NCI-H510A treated with DMSO at 0.1 percent for 48 hours (cell line): Measurements from ENCODE around the gene TMEM38B.
"Not testable (repeated sequence)": the region's sequence is repeated elsewhere in the genome, so short reads cannot be mapped to it uniquely, and the experiment has no call there.

ENCODE experiments used
- DNase-seq: peaks from one replicate; lab custom pipeline; 2025; lab: John Stamatoyannopoulos, UW

Gene TMEM38B

DNA sequence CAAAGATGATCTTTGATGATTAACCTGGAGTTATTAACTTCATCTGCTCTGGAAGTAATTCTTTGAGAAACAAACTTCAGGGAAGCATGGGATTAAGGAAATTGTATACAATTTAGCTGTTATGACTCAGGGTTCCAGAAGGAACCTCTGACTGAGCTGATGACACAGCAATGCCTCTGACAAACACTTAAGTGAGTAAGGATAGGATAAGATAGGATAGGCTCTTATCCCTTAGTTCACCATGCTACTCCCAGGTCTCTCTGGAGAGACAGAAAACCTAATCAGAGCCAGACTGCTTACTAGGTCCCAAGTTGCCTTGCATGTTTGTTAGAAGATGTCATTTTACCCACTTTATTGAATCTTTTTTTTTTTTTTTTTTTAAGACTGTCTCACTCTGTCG lies 12.6 kb upstream of the TMEM38B start:
- no peak for DNase-seq

DNA sequence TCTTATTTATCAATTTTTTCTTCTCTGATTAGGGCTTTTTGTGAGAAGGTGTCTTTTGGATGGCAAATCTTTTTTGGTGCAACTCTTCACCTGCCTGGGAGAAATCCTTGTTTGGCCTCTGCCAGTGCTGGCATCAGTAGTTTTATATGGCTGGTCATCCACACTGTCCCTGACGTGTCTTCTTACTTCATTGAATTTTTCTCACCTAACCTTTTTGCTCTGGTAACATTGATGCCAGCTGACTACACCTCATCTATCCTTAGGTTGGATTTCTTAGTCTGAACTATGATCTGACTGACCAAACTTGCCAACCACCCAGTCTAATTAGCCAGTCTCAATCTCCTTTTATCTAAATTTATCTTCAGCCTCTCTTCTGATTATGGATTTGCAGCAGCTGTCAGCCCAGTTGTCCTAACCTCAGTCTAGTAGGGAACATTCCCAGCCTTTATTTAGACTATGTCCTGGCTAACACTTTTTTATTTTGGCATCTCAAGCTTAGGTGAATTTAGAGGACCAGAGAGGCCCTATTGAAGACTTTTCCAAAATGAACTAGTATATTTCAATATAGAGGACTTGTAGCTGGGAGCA lies 10.6 kb upstream of the TMEM38B start:
- no peak for DNase-seq

DNA sequence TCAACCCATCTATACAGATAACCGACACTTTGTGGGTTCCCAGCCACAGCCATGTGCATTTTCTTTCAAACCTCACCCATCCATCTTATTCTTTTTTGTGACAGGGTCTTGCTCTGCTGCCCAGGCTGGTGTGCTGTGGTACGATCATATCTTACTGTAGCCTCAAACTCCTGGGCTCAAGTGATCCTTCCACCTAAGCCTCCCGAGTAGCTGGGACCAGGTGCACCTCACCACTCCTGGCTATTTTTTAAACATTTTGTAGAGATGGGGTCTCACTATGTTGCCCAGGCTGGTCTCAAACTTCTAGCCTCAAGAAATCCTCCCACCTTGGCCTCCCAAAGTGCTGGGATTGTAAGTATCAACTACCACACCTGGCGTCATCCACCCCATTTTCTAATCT lies 7.4 kb upstream of the TMEM38B start:
- no peak for DNase-seq

DNA sequence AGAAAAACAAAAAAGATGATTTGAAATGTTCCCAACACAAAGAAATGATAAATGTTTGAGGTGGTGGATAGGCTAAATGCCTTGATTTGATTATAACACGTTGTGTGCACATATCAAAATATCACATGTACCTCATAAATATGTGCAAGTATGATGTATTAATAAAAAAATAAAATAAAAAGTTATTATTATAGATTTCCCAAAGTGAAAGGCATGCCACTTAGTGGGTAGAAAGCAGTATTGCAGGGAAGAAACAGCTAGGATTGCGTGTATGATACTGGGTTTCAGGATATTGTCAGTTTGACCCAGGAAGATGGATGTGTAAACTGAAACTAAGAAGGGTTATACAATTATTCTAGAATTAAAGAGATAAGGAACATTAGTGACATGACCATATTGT lies 3.6 kb upstream of the TMEM38B start:
- DNase-seq: no peak

DNA sequence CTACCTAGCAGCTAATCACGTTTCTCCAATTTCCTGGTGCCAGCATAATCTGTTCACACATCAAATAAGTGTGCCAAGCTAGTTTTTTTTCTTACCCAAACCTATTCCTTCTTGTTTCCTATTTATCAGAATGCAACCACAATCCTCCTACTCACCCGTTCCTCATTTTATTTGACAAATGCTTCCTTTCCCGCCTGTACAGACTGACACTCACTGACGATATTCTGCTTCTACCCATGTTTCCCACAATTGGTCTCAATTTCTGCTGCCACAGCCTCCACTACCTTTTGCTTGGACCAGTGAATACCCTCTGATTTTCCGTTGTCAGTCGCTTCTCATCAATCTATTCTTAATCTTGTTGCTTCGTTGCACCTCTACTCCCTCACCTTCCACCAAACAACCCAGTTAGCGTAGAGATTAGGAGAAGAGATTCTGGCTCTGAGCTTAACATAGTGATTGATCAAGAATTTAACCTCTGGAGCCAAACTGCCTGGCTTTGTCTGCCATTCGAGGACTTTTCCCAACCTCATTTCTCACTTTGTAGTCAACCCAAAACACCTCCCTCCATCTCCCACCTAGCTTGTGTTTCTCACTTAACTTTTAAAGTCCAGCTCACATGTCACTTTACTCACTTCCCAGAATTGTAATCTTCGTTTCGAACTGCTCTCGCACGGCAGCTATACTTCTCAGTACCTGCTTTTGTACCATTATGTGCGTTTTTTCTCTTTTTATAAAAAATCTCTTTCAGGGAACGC lies 729 bp upstream of the TMEM38B start:
- DNase-seq: peak; percentile 32

- peak; percentile 62 for DNase-seq
Observed at GRCh38 chr9:105694848-105695581, 674 bp downstream of the TMEM38B start.

GRCh38 chr9:105696219-105696793 lies 2.0 kb downstream of the TMEM38B start:
- DNase-seq: no peak

DNA sequence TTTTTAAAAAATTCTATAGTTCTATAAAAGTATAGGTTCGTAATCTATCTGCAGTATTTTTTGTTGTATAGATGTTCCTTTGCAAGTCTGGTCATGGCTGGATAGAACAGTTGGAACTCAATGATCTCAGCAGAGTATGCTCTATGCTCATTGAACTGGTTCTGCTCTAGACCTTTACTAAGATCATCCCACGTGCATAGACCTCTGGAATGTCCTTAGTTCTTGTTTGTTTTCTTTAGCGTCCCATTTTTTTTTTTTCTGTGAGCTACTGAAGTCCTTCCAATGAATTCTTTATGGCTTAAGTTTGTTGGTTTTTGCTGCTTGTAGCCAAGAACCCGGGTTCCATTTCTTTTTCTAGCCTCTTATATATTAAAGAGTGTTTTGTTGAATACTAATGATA lies 3.5 kb downstream of the TMEM38B start:
- DNase-seq: no peak

- DNase-seq: no peak
Observed at GRCh38 chr9:105698348-105698870, 4.1 kb downstream of the TMEM38B start.

DNA sequence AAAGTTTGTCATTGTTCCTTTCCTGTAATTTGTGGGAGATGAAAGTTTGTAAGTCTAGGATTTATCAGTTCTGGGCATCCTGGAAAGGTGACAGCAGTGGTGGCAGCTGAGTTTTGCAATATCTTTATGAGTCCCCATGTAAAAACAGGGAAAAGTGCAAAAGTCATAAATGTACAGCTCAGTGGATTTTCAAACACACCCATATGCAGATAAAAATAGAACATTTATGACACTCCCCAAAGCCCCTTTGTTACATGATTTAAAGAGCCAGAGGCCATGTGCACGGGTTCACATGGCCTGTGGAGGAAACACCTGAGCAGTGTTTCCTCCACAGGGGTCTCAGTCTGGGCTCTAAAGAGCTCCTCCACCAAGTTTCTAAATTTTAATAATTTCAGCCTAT lies 6.3 kb downstream of the TMEM38B start:
- no peak for DNase-seq

- no peak for DNase-seq
Observed at GRCh38 chr9:105701145-105701544, 6.8 kb downstream of the TMEM38B start.

- no peak for DNase-seq
Observed at GRCh38 chr9:105702207-105702606, 7.9 kb downstream of the TMEM38B start.

- DNase-seq: not testable (repeated sequence)
Observed at GRCh38 chr9:105703638-105704037, 9.3 kb downstream of the TMEM38B start.

- DNase-seq: no peak
Observed at GRCh38 chr9:105706156-105706555, 11.8 kb downstream of the TMEM38B start.

DNA sequence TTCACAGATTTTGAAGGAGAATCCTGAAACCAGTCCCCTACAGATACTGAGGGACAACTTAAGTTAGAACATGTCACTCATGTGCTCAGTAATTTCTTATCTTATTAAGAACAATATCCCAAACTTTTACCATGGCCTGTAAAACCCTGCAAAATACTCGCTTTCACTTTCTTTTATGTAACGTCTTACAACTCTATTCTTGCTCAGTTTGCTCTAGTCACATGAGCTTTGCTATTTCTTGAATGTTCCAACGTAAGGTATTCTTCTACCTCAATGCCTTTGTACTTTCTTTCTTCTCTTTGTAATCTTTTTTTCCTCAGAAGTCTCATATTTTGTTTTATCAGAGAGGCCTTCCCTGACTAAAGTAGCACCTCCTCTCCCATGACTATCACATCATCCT lies 14.1 kb downstream of the TMEM38B start:
- no peak for DNase-seq

- no peak for DNase-seq
Observed at GRCh38 chr9:105710638-105711037, 16.3 kb downstream of the TMEM38B start.

- DNase-seq: no peak
Observed at GRCh38 chr9:105711867-105712266, 17.5 kb downstream of the TMEM38B start.

- no peak for DNase-seq
Observed at GRCh38 chr9:105712297-105712696, 18.0 kb downstream of the TMEM38B start.

GRCh38 chr9:105712773-105713172 lies 18.4 kb downstream of the TMEM38B start:
- no peak for DNase-seq

GRCh38 chr9:105713260-105714019 lies 19.1 kb downstream of the TMEM38B start:
- DNase-seq: no peak

DNA sequence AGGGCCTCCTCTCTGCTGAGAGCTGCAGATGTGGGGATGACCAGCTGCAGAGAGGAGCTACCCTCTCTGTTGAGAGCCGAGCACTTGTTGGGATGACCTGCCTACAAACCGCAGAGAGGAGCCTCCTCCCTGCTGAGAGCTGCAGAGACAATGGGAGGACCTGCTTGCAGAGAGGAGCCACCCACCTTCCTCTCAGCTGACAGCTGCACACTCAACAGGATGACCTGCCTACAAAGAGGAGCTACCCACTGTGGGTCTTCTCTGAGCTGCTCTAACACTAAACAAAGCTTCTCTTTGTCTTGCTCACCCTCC lies 19.6 kb downstream of the TMEM38B start:
- DNase-seq: no peak

DNA sequence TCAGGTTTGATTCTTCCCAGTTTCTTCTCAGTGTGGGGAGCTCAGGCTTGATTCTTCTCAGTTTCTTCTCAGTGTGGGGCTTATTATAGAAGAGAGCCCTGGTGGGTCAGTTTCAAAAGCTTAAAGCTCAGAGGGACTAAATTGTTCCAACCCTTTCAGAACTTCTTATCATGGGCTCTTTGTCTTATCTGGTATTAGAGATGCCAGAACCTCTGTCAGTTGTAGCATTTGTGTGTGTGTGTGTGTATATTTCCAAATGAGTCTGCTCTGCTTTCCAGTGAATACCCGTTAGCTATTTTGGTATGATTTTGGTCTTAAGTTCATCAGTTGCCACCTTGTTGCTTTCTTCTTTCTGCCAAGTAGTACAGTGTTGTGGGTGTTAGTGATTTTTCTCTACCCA lies 21.8 kb downstream of the TMEM38B start:
- no peak for DNase-seq
